SK-N-MC (cell line): Measurements from ENCODE around the gene FLT1.

Experiments used
- DNase-seq: peaks from one replicate; pipeline ENCODE4 v3.0.0-alpha.2; 2011; ENCODE audit warnings: low read depth, low spot score
- H3K27ac ChIP-seq: fragments of 200-600 bp; sonication (generic); 2 replicates; pipeline ENCODE4 v1.5.1; 2016; ENCODE audit warnings: mixed run types
- H3K36me3 ChIP-seq: fragments of 200-600 bp; sonication (generic); 2 replicates; pipeline ENCODE4 v1.6.1; 2017; ENCODE audit warnings: antibody characterized with exemption, low read length, mixed read lengths; ENCODE audit not compliant: insufficient read depth
- H3K4me3 ChIP-seq: fragments of 200-600 bp; sonication (generic); 2 replicates; pipeline ENCODE4 v1.5.1; 2016
- H3K9ac ChIP-seq: fragments of 200-600 bp; sonication (generic); 2 replicates; pipeline ENCODE4 v1.8.0; 2017; ENCODE audit warnings: mixed run types, mixed read lengths; ENCODE audit not compliant: insufficient read length
- H3K9me3 ChIP-seq: fragments of 200-600 bp; sonication (generic); 2 replicates; pipeline ENCODE4 v1.6.1; 2017; ENCODE audit warnings: low read depth, mild to moderate bottlenecking, antibody characterized with exemption, low read length, moderate library complexity, mixed read lengths
- EZH2 ChIP-seq: fragments of 200-600 bp; sonication (generic); IDR thresholded peaks from one replicate; pipeline ENCODE4 v1.6.1; 2017; ENCODE audit warnings: antibody characterized with exemption
- FOXP2 ChIP-seq: optimal IDR thresholded peaks from 2 replicates; pipeline ENCODE3; 2011; ENCODE audit warnings: mild to moderate bottlenecking, moderate library complexity; ENCODE audit not compliant: insufficient read depth; ENCODE audit errors: extremely low read length, control extremely low read depth
- POLR2AphosphoS5 ChIP-seq: IDR thresholded peaks from 2 replicates; pipeline ENCODE4 v1.6.1; 2012; ENCODE audit warnings: mild to moderate bottlenecking, low read depth, low read length, borderline replicate concordance

The FLT1 gene

GRCh38 chr13:28466151-28466550 is 28.8 kb downstream of the FLT1 start:
- no peak for DNase-seq
- Histone ChIP-seq H3K36me3 (no peaks in the 10 kb centered on the region), H3K9ac (no peak overlapping the region), H3K27ac (no peak overlapping the region), H3K9me3 (no peaks in the 10 kb centered on the region), H3K4me3 (no peak overlapping the region)
- no peak for TF ChIP-seq EZH2
- TF ChIP-seq FOXP2, result no peak
- no peak for TF ChIP-seq POLR2AphosphoS5

GRCh38 chr13:28464861-28465460 is 30.0 kb downstream of the FLT1 start:
- H3K9ac ChIP-seq, result no peak overlapping the region
- no peaks in the 10 kb centered on the region for H3K36me3 ChIP-seq
- TF ChIP-seq FOXP2 (no peak), POLR2AphosphoS5 (no peak), EZH2 (no peak)
- no peak overlapping the region for H3K4me3 ChIP-seq
- H3K9me3 ChIP-seq, result no peaks in the 10 kb centered on the region
- DNase-seq, result no peak
- H3K27ac ChIP-seq, result no peak overlapping the region

GRCh38 chr13:28463481-28463880 is 31.4 kb downstream of the FLT1 start:
- Histone ChIP-seq H3K4me3 (no peak overlapping the region), H3K9ac (no peak overlapping the region), H3K9me3 (no peaks in the 10 kb centered on the region), H3K27ac (no peak overlapping the region), H3K36me3 (no peaks in the 10 kb centered on the region)
- DNase-seq, result no peak
- no peak for TF ChIP-seq EZH2

- H3K9me3 ChIP-seq, result no peaks in the 10 kb centered on the region
- H3K36me3 ChIP-seq, result no peaks in the 10 kb centered on the region
- no peak overlapping the region for H3K9ac ChIP-seq
- H3K4me3 ChIP-seq, result no peak overlapping the region
- H3K27ac ChIP-seq, result no peak overlapping the region
- DNase-seq, result no peak
- no peak for TF ChIP-seq POLR2AphosphoS5
- TF ChIP-seq FOXP2, result no peak
- no peak for TF ChIP-seq EZH2
Measured at GRCh38 chr13:28459911-28460310, 35.0 kb downstream of the FLT1 start.

- no peak for DNase-seq
Measured at GRCh38 chr13:28458608-28459007, 36.3 kb downstream of the FLT1 start.

GRCh38 chr13:28458051-28458450 is 36.9 kb downstream of the FLT1 start:
- DNase-seq, result no peak
- no peaks in the 10 kb centered on the region for H3K9me3 ChIP-seq
- TF ChIP-seq FOXP2 (no peak), POLR2AphosphoS5 (no peak), EZH2 (no peak)
- no peak overlapping the region for H3K4me3 ChIP-seq
- no peak overlapping the region for H3K9ac ChIP-seq
- no peaks in the 10 kb centered on the region for H3K36me3 ChIP-seq
- H3K27ac ChIP-seq, result no peak overlapping the region

More at GRCh38 chr13:28458608-28459007, 36.3 kb downstream of the FLT1 start:
- no peaks in the 10 kb centered on the region for H3K9me3 ChIP-seq
- no peaks in the 10 kb centered on the region for H3K36me3 ChIP-seq
- H3K4me3 ChIP-seq, result no peak overlapping the region
- TF ChIP-seq FOXP2, result no peak
- no peak for TF ChIP-seq EZH2
- no peak for TF ChIP-seq POLR2AphosphoS5
- no peak overlapping the region for H3K9ac ChIP-seq
- no peak overlapping the region for H3K27ac ChIP-seq

GRCh38 chr13:28457521-28457920 is 37.4 kb downstream of the FLT1 start:
- TF ChIP-seq EZH2 (no peak), FOXP2 (no peak), POLR2AphosphoS5 (no peak)
- no peak for DNase-seq
- Histone ChIP-seq H3K9ac (no peak overlapping the region), H3K4me3 (no peak overlapping the region), H3K9me3 (no peaks in the 10 kb centered on the region), H3K36me3 (no peaks in the 10 kb centered on the region), H3K27ac (no peak overlapping the region)

GRCh38 chr13:28455580-28456194 is 39.2 kb downstream of the FLT1 start:
- H3K9me3 ChIP-seq, result no peaks in the 10 kb centered on the region
- DNase-seq, result no peak
- no peaks in the 10 kb centered on the region for H3K36me3 ChIP-seq
- TF ChIP-seq FOXP2 (no peak), EZH2 (no peak), POLR2AphosphoS5 (no peak)
- no peak overlapping the region for H3K4me3 ChIP-seq
- no peak overlapping the region for H3K9ac ChIP-seq
- H3K27ac ChIP-seq, result no peak overlapping the region

- DNase-seq, result no peak
- Histone ChIP-seq H3K27ac (no peak overlapping the region), H3K9ac (no peak overlapping the region), H3K4me3 (no peak overlapping the region), H3K36me3 (no peaks in the 10 kb centered on the region), H3K9me3 (no peaks in the 10 kb centered on the region)
- TF ChIP-seq EZH2 (no peak), FOXP2 (no peak), POLR2AphosphoS5 (no peak)
Measured at GRCh38 chr13:28452755-28453154, 42.2 kb downstream of the FLT1 start.
